H54 (cell line): ENCODE data around the gene MICAL2.

Source experiments
- DNase-seq: peaks from one replicate; pipeline ENCODE4 v3.0.0; 2011; ENCODE audit warnings: low spot score, mixed read lengths; ENCODE audit not compliant: insufficient read length
- FAIRE-seq: peaks from 3 replicates; lab custom pipeline; 2011; peaks lifted over from hg19 to GRCh38; lab: Jason Lieb, UNC
- POLR2A ChIP-seq: IDR thresholded peaks from 2 replicates; pipeline ENCODE4 v1.6.1; 2011; ENCODE audit warnings: low read depth, mild to moderate bottlenecking, low read length

The MICAL2 gene

DNA sequence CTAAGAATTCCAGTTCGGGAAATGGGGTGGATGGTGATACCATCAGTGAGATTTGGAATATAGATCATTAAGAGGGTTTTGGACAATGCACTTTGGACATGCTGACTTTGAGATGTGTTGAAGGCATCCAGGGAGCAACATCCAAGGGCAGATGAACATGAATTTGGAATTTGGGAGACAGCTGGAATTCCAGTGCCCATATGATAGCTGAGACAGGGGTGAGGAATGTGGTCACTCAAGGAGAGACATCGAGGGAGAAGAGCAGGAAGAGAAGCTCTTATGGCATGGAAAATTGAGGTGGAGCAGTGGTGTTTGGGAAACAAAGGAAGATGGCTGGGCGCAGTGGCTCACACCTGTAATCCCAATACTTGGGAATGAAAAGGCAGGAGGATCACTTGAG lies 11.8 kb upstream of the MICAL2 start:
- no peak for DNase-seq
- no peak for TF ChIP-seq POLR2A
- no peak for FAIRE-seq

DNA sequence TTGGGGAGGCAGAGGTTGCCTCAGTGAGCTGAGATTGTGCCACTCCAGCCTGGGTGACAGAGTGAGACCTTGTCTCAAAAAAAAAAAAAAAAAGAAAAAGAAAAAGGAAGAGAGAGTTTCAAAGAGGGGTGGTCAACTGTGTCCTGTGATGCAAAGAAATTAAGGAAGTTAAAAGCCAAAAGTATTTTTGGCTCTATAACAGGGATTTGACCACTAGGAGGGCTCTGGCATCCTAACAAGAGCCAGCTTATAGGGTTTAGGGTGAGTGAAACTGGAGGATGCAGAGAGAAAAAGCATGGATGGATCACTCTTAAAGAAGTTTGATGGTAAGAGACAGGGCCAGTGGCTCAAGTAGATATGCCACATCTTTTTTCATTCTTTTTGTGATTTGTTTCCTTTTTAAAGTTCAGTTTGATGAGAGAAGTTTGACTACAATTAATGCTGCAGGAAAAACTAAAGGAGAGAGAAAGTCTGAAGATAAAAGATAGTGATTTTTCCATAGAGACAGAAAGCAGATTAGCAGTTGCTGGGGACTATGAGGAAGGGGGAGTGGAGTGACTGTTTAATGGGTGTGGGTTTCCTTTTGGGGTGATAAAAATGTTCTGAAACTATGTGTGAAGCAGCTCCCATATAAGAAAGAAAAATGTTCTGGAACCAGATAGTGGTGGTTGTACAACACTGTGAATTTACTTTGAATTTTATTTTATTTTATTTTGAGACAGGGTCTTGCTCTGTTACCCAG lies 11.1 kb upstream of the MICAL2 start:
- no peak for FAIRE-seq
- no peak for TF ChIP-seq POLR2A
- no peak for DNase-seq

DNA sequence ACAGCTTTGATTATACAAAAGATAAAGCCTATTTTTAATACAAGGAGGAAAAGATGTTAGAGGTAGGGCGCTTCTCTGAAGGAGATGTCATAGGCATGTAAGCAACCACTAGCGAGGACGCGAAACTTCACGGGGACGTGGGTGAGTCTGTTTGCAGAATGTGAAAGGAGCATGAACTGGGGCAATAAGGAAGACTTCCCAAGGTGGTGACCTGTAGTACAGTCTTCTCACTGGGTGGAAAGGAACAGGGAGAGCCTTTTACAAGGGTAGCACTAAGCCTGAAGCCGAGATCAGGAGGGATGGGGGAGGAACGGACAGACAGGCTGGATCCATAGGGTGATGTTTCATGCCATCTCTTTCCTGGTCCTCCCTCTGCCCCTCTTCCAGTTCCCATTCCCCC lies 10.0 kb upstream of the MICAL2 start:
- FAIRE-seq (no peak), DNase-seq (no peak)
- no peak for TF ChIP-seq POLR2A

DNA sequence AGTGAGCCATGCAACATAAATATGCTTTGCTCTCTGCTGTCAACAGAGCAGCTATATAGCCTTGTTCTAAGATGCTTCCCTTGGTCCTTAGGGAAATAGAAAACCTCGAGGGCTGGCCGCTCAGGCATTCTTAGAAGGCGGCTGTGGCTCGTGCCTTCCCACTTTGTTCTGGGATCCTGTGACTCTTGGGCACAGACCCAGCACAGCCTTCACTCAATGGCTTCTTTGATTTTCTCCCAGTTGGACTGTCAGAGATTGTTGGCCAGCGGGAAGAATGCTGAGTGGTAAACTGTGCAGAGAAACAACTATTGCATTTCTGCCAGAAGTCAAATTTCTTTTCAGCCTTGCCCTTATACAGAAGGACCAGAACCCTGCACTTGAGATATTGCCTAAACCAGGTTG lies 9.5 kb upstream of the MICAL2 start:
- TF ChIP-seq POLR2A: no peak
- FAIRE-seq (no peak), DNase-seq (no peak)

DNA sequence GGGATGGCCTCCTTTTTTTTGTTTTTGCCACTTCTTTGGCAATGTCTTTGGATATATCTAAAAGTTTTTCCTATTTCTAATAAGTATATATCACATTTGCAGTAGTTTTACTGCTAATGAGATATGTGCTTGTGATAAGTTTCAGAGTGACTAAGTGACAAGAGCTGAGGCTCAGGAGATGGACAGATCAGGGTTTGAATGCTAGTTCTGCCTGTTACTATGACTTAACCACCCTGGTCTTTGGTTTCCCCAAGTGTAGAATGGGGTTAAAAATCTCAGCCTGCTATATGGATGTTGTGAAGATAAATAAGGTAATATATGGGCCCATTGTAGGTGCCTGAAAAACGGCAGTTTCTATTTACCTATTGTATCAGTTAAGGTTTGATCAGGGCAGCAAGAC lies 9.1 kb upstream of the MICAL2 start:
- no peak for TF ChIP-seq POLR2A
- FAIRE-seq (no peak), DNase-seq (no peak)

DNA sequence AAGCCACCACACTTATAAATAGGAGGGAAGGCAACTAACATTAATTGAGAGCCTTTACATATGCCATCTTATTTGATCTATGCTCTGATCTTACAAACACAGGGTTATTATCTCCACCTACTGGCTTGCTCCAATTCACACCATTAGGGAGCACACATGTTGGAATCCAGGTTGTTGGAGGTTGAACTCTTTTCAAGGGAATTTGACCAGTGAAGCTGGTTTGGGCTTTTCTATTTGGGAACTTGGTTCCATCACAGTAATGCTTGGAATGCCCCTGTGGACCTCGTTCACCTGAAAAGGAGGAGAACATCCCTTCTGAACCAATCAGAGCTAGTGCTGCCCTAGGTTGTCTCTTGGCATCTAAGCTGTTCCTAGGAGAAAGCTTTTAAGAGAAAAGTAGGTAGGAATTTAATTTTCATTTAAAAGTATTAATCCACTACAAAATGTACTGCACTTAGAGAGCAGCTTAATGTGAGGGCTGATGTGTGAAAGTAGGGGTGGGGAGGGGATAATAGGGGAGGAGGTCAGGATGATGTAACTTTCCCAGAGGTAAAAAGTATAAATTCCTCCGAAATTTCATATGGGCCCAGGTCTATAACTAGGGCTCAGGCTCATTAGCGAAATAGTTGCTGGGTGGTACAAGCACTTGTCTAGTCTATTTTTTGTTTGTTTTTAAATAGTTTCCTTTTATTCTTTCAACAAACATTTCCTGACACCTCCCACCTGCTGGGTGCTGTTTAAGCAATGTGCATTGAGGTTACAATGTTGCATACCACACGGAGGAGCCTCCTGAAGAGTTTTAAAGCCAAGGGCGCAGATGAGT lies 7.6 kb upstream of the MICAL2 start:
- no peak for FAIRE-seq
- TF ChIP-seq POLR2A: no peak
- no peak for DNase-seq

DNA sequence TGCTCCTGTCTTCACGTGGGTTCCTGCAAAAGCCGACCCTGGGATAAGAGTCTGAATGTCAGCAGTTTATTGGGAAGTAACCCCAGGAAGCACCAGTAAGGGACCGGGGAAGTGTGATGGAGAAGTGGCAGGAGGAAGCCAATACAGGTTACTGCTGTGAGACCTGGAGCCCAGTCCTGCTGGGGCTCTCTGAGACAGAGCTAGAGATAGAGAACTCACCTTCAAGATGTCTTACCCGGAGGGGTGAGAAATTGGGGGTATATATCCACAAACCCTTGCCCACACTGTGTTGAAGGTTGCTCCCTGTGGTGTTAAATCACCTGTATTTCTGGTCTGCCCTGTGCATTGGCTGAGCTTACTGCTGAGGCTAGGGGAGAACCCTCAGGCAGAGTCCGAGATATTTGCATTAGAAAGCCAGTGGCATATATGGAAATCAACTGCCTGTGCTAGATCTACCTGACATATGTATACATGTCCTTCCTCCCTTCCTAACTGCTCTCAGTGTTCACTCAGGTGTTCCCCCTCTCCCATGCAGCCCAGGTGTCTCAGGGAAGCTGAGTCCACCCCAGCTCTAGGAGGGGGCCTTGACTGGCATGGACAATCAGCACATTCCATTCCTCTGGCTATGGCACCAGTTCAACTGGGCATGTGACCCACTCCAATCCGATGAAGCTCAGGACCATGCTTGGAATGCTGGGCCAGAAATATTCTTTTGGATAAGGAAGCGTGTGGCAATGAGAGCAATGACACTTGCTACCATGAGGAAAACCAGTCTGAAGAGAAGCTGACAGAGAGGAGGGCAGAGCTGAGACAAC lies 6.8 kb upstream of the MICAL2 start:
- FAIRE-seq: no peak
- no peak for DNase-seq
- TF ChIP-seq POLR2A: no peak

DNA sequence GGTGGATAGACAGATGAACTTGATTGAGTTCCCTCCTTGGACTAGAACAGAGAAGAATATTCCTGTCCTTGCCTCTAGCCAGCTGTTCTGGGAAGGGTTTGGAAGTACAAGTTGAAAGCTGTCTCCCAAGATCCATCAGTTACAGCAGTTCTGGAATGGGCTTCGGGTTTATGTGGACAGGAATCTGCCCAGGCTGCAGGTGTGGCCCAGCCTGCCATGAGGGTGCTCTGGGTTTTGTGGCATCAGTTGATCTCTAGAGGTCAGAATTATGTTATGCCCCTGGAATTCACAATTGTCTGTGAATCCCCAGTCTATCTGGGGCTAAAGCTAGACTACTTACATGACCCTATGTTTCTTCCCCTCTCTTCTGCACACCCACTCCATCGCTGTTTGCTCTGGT lies 4.9 kb upstream of the MICAL2 start:
- FAIRE-seq (no peak), DNase-seq (no peak)
- no peak for TF ChIP-seq POLR2A

DNA sequence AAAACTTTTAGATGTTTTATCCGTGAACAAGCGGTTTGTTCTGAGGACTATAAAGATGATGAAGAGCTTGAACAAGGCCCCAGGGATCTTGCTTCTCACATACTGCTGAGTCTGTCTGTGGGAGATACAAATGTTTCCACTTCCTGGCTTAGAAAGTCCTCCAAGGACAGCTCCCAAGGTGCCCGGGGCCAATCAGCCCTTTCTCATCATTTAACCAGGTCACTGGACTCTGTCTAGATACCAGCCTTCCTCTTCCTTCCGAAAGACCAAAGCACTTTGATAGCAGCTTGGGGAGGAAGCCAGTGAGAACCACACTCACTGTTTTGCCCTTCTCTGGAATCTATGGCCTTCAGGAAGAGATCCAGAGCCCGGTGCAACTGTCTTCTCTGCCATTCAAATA lies 4.3 kb upstream of the MICAL2 start:
- no peak for TF ChIP-seq POLR2A
- FAIRE-seq (no peak), DNase-seq (no peak)

DNA sequence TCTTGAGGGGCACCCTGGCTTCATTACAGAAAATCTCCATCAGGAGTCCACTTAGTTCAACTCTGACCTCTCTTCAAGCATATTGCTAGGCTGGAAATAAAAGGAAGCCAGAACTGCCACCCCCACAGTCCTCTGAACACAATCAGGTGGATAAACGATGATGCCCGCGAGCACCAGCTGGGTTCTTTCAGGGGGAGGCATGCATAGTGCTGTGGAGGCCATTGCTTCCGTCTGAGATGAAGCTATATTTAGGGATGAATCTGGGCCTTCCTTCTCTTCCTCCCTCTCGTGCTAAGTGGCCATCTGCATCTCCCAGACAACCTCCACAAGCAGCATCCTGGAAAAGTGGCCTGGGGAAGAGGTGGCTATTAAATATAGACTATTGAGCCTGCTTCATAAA lies 3.9 kb upstream of the MICAL2 start:
- no peak for TF ChIP-seq POLR2A
- no peak for FAIRE-seq
- no peak for DNase-seq

DNA sequence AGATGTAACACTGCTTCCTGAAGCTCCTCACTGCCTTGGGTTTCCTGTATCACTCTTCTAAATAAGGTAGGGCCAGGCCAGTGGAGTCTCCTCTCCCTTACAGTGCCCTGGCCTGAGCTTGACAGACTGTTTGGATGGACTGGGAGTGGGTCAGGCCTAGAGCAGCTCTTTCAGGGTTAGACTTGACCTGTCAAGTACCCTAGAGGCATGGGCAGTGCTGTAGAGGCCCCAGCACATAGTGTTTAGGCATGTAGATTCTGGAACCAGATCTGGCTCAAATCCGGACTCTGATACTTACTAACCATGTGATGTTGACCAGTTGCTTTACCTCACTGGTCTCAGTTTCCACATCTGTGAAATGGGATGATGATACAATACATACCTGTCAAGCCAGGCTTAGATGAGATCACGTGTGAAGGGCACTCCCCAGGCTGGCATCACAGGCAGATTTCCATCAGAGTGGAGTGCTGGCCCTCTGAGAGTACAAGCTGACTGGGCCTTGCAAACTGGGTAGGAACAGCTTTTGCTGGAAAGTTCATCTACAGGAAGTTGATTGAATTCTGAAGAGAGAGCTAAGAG lies 1.4 kb upstream of the MICAL2 start:
- TF ChIP-seq POLR2A: no peak
- DNase-seq: no peak
- no peak for FAIRE-seq

DNA sequence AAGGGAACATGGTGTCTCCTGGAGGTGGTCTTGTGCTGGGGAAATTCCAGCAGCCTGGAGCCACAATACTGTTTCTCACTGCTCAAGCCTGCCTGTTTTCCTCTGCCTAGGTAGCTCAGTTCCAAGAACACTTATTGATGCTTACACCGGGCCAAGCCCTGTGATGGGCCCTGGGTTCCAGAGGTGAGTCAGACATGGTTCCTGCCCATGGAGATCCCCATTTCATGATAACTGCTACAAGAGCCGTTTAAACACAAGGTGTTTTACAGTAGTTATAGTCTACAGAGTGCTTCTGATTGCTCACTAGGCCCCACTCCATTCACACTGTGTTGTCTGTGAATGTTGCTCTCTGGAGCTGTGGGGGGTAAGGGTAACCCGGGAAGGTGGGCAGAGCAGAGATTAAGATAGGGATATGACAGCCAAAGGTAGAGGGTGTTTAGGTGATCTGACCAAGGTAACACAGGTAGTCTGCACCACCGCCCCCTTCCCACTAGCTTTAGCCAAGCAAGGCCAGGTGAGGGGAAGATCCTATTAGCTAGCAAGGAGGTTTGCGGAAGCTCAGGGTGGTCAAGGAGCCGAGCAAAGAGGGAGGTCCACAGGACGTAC lies 696 bp upstream of the MICAL2 start:
- DNase-seq (no peak), FAIRE-seq (no peak)
- TF ChIP-seq POLR2A: no peak

DNA sequence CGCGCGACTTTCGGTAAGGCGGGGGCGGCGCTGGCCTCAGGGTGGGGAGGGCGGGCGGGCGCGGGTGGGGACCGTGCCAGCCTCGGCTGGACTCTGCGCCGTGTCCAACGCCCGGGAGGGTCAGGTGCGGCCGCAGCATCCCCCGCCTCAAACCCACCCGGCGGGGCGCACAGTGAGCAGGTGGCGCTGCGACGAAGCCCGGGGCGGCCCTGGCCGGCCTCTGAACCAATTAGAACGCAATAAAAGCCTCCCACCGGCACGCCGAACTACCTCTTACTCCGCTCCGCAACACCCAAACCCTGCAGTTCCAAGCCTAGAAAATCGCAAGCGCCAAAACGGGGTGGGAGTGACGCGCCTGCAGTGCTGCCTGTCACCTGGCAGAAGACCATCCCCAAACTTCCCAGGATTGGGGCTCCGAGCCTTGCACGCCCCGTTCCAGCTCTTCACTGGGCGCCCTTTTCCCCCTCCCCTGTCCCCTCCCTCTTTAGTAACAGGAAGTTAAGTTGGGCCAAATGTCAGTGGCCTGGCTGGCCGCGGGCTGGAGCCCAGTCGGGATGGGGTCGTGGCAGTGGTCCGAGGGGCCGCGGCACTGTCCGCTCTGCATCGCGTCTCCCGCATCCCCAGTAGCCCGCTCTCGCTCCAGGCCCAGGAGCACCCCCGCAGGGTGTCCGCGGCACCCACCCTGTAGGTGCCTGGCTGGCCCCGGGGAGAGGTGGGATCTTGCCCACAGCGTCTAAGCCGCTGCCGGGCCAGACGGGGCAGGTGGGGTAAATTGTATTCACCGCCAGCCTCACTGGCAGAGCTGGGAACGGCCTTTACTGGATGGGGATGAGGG lies 541 bp downstream of the MICAL2 start:
- TF ChIP-seq POLR2A: peak; percentile 14; the same call in 1 of the 2 replicates
- DNase-seq: no peak
- no peak for FAIRE-seq
